Coronary artery (tissue), 2 donors: ENCODE measurements around the gene FUS.
A peak's percentile ranks its signal among the peaks of the same experiment; 100 is the strongest.

Experiments used
- DNase-seq: peaks from one replicate; pipeline ENCODE4 v3.0.0-alpha.2; 2017; ENCODE audit warnings: low spot score
- H3K27ac ChIP-seq, 2 donors: fragments of 200-600 bp; sonication (generic); one replicate each; pipeline ENCODE4 v1.5.1; 2016 to 2019
- H3K4me3 ChIP-seq: fragments of 200-600 bp; sonication (generic); 2 replicates; pipeline ENCODE4 v1.5.1; 2016; ENCODE audit warnings: mild to moderate bottlenecking, moderate library complexity
- CTCF ChIP-seq: fragments of 200-600 bp; sonication (generic); IDR thresholded peaks from one replicate; pipeline ENCODE4 v1.5.1; 2019; ENCODE audit warnings: antibody characterized with exemption

Gene FUS

GRCh38 chr16:31179747-31180459 is at the start of gene FUS:
FUS (plus strand) TSS chr16:31180139; CDS start chr16:31180215, 76 bp downstream.
- peak; percentile 94 for DNase-seq
- Histone ChIP-seq H3K4me3 (peak within 1 kb of the TSS; percentile 78), H3K27ac (peak within 1 kb of the TSS; percentile 94 to 95)
- TF ChIP-seq CTCF: no peak

GRCh38 chr16:31130336-31130891 is 49.5 kb upstream of the FUS start:
- no peak overlapping the region for H3K4me3 ChIP-seq
- no peak for DNase-seq
- no peak for TF ChIP-seq CTCF
- peak overlapping the region in 1 of 2 donors; percentile 85 for H3K27ac ChIP-seq

- no peak for DNase-seq
Measured at GRCh38 chr16:31130899-31131298, 49.0 kb upstream of the FUS start.

GRCh38 chr16:31131416-31131815 is 48.5 kb upstream of the FUS start:
- no peak for DNase-seq
- Histone ChIP-seq H3K4me3 (no peak overlapping the region), H3K27ac (no peak overlapping the region)
- no peak for TF ChIP-seq CTCF

More at GRCh38 chr16:31130899-31131298, 49.0 kb upstream of the FUS start:
- H3K4me3 ChIP-seq: no peak overlapping the region
- no peak for TF ChIP-seq CTCF
- H3K27ac ChIP-seq: peak overlapping the region in 1 of 2 donors; percentile 85

- no peak overlapping the region for H3K4me3 ChIP-seq
- DNase-seq: no peak
- TF ChIP-seq CTCF: no peak
- no peak overlapping the region for H3K27ac ChIP-seq
Measured at GRCh38 chr16:31131841-31132271, 48.1 kb upstream of the FUS start.

- Histone ChIP-seq H3K27ac (no peak overlapping the region), H3K4me3 (no peak overlapping the region)
- no peak for DNase-seq
- TF ChIP-seq CTCF: no peak
Measured at GRCh38 chr16:31132303-31132979, 47.5 kb upstream of the FUS start.
